ENCODE results near the gene SNX19.
A peak's percentile ranks its signal among the peaks of the same experiment; 100 is the strongest.
"Not testable (repeated sequence)": the region's sequence is repeated elsewhere in the genome, so short reads cannot be mapped to it uniquely, and the experiment has no call there.

The SNX19 gene

GRCh38 chr11:130916238-130916855 lies at the start of gene SNX19:
TSS of gene SNX19 (minus strand) at chr11:130916479. CDS start at chr11:130915939, 540 bp downstream.
- peak; percentile 75 to 83 (median 82) for DNase-seq (ENCODE audit: low read depth in 4 of 4, low spot score in 1 of 4)

- DNase-seq (ENCODE audit: low read depth in 4 of 4, low spot score in 1 of 4), result no peak
Measured at GRCh38 chr11:130964058-130964792, 47.9 kb upstream of the SNX19 start.

GRCh38 chr11:130947889-130948288 lies 31.6 kb upstream of the SNX19 start:
- DNase-seq (ENCODE audit: low read depth in 4 of 4, low spot score in 1 of 4), result no peak

- DNase-seq (ENCODE audit: low read depth in 4 of 4, low spot score in 1 of 4), result no peak
Measured at GRCh38 chr11:130947481-130947880, 31.2 kb upstream of the SNX19 start.

- DNase-seq (ENCODE audit: low read depth in 4 of 4, low spot score in 1 of 4), result no peak
Measured at GRCh38 chr11:130947058-130947457, 30.8 kb upstream of the SNX19 start.

- DNase-seq (ENCODE audit: low read depth in 4 of 4, low spot score in 1 of 4), result no peak
Measured at GRCh38 chr11:130945896-130946295, 29.6 kb upstream of the SNX19 start.

GRCh38 chr11:130940706-130941105 lies 24.4 kb upstream of the SNX19 start:
- DNase-seq (ENCODE audit: low read depth in 4 of 4, low spot score in 1 of 4), result no peak

- DNase-seq (ENCODE audit: low read depth in 4 of 4, low spot score in 1 of 4), result no peak
Measured at GRCh38 chr11:130937051-130937450, 20.8 kb upstream of the SNX19 start.

GRCh38 chr11:130932086-130932712 lies 15.9 kb upstream of the SNX19 start:
- DNase-seq (ENCODE audit: low read depth in 4 of 4, low spot score in 1 of 4), result no peak

- no peak for DNase-seq (ENCODE audit: low read depth in 4 of 4, low spot score in 1 of 4)
Measured at GRCh38 chr11:130924750-130925149, 8.5 kb upstream of the SNX19 start.

- not testable (repeated sequence) for DNase-seq (ENCODE audit: low read depth in 4 of 4, low spot score in 1 of 4)
Measured at GRCh38 chr11:130920612-130921011, 4.3 kb upstream of the SNX19 start.

- DNase-seq (ENCODE audit: low read depth in 4 of 4, low spot score in 1 of 4), result no peak
Measured at GRCh38 chr11:130918081-130918480, 1.8 kb upstream of the SNX19 start.

GRCh38 chr11:130916910-130917309 lies 631 bp upstream of the SNX19 start:
- DNase-seq (ENCODE audit: low read depth in 4 of 4, low spot score in 1 of 4), result no peak

- DNase-seq (ENCODE audit: low read depth in 4 of 4, low spot score in 1 of 4), result no peak
Measured at GRCh38 chr11:130915603-130916237, 559 bp downstream of the SNX19 start.

GRCh38 chr11:130913268-130913667 lies 3.0 kb downstream of the SNX19 start:
- DNase-seq (ENCODE audit: low read depth in 4 of 4, low spot score in 1 of 4), result no peak

GRCh38 chr11:130912552-130912951 lies 3.7 kb downstream of the SNX19 start:
- DNase-seq (ENCODE audit: low read depth in 4 of 4, low spot score in 1 of 4), result no peak

- no peak for DNase-seq (ENCODE audit: low read depth in 4 of 4, low spot score in 1 of 4)
Measured at GRCh38 chr11:130911306-130911705, 5.0 kb downstream of the SNX19 start.

- DNase-seq (ENCODE audit: low read depth in 4 of 4, low spot score in 1 of 4), result no peak
Measured at GRCh38 chr11:130909650-130910049, 6.6 kb downstream of the SNX19 start.

- no peak for DNase-seq (ENCODE audit: low read depth in 4 of 4, low spot score in 1 of 4)
Measured at GRCh38 chr11:130908770-130909625, 7.3 kb downstream of the SNX19 start.

- DNase-seq (ENCODE audit: low read depth in 4 of 4, low spot score in 1 of 4), result no peak
Measured at GRCh38 chr11:130908061-130908460, 8.2 kb downstream of the SNX19 start.

- DNase-seq (ENCODE audit: low read depth in 4 of 4, low spot score in 1 of 4), result no peak
Measured at GRCh38 chr11:130907229-130907628, 9.1 kb downstream of the SNX19 start.
